Suprapubic skin (tissue), 4 donors: ENCODE measurements around the gene NIM1K. TPM values are rescaled to one million over a fixed set of nuclear protein-coding genes. Genes with fewer than 3 reads are reported as not detected.

Experiments used
- DNase-seq, 2 donors: peaks; one replicate each; pipeline ENCODE4 v3.0.0-alpha.2; 2019; ENCODE audit warnings: low spot score in 2 of 2
- H3K27ac ChIP-seq: fragments of 200-600 bp; sonication (generic); one replicate; pipeline ENCODE4 v1.5.1; 2019
- H3K27me3 ChIP-seq: fragments of 200-600 bp; sonication (generic); one replicate; pipeline ENCODE4 v1.5.1; 2019
- H3K36me3 ChIP-seq: fragments of 200-600 bp; sonication (generic); one replicate; pipeline ENCODE4 v1.5.1; 2019
- H3K4me1 ChIP-seq: fragments of 200-600 bp; sonication (generic); one replicate; pipeline ENCODE4 v1.5.1; 2019
- H3K4me3 ChIP-seq: fragments of 200-600 bp; sonication (generic); one replicate; pipeline ENCODE4 v1.5.1; 2019; ENCODE audit warnings: mild to moderate bottlenecking
- H3K9me3 ChIP-seq: fragments of 200-600 bp; sonication (generic); one replicate; pipeline ENCODE4 v1.5.1; 2019
- CTCF ChIP-seq, 2 donors: fragments of 200-600 bp in 1 of 2; fragments of 450-650 bp in 1 of 2; sonication (generic) in 1 of 2; IDR thresholded peaks; one replicate each; pipeline ENCODE4 v1.5.1; 2016 to 2019; ENCODE audit warnings: antibody characterized with exemption in 2 of 2, mild to moderate bottlenecking in 1 of 2, moderate library complexity in 1 of 2
- EP300 ChIP-seq: sonication (generic); formaldehyde crosslinking; IDR thresholded peaks from one replicate; pipeline ENCODE4 v1.6.1; 2017; ENCODE audit warnings: antibody characterized with exemption
- POLR2A ChIP-seq, 2 donors: fragments of 450-650 bp; IDR thresholded peaks; one replicate each; pipeline ENCODE4 v1.6.1; 2017; ENCODE audit warnings: antibody characterized with exemption in 2 of 2, mild to moderate bottlenecking in 2 of 2, moderate library complexity in 2 of 2
- POLR2AphosphoS5 ChIP-seq, 3 donors: sonication (generic); formaldehyde crosslinking; IDR thresholded peaks; one replicate each; pipeline ENCODE4 v1.6.1; 2017; ENCODE audit warnings: antibody characterized with exemption in 3 of 3
- WGBS: methylation state at CpG from one replicate; pipeline ENCODE4 v1.1.5; 2018; 5-methylcytosine and 5-hydroxymethylcytosine counted together
- total RNA-seq, 4 donors: library from RNA; depleted of rRNA; stranded (reverse); fragments of >200 nt; gene quantifications; one replicate each; pipeline ENCODE4 v1.1.0, GENCODE V29; 2016

NIM1K gene
- total RNA-seq, 4 donors from 2014 or later: 0.45 to 3.0 (median 1.2) TPM

- TF ChIP-seq EP300: no peak
- TF ChIP-seq POLR2A (IDR thresholded peaks at IDR 0.05): no peak
- no peak for TF ChIP-seq CTCF (IDR thresholded peaks at IDR 0.05)
- no peak for TF ChIP-seq POLR2AphosphoS5 (IDR thresholded peaks at IDR 0.05)
- no peak overlapping the region for H3K4me3 ChIP-seq
- no peaks in the 10 kb centered on the region for H3K27me3 ChIP-seq
- H3K27ac ChIP-seq: no peak overlapping the region
- no peak for DNase-seq
- 97% methylated on average over 2 of the region's 2 CpGs for WGBS
- no peaks in the 10 kb centered on the region for H3K9me3 ChIP-seq
- H3K4me1 ChIP-seq: no peaks in the 10 kb centered on the region
- H3K36me3 ChIP-seq: peaks cover 19% of the 10 kb centered on the region
Measured at GRCh38 chr5:43150075-43150474, 42.0 kb upstream of the NIM1K start.

GRCh38 chr5:43150748-43151147, 41.3 kb upstream of the NIM1K start:
- H3K27ac ChIP-seq: no peak overlapping the region
- no peak overlapping the region for H3K4me3 ChIP-seq
- H3K36me3 ChIP-seq: peaks cover 15% of the 10 kb centered on the region
- 81% methylated on average over 2 of the region's 2 CpGs for WGBS
- DNase-seq: no peak
- H3K4me1 ChIP-seq: no peaks in the 10 kb centered on the region
- H3K27me3 ChIP-seq: no peaks in the 10 kb centered on the region
- no peaks in the 10 kb centered on the region for H3K9me3 ChIP-seq
- TF ChIP-seq EP300 (no peak), POLR2AphosphoS5 (IDR thresholded peaks at IDR 0.05) (no peak), CTCF (IDR thresholded peaks at IDR 0.05) (no peak), POLR2A (IDR thresholded peaks at IDR 0.05) (no peak)

GRCh38 chr5:43152946-43153345, 39.1 kb upstream of the NIM1K start:
- H3K4me1 ChIP-seq: no peaks in the 10 kb centered on the region
- no peak overlapping the region for H3K27ac ChIP-seq
- no peaks in the 10 kb centered on the region for H3K9me3 ChIP-seq
- no peak for DNase-seq
- WGBS: 75% methylated on average over 3 of the region's 3 CpGs
- no peaks in the 10 kb centered on the region for H3K27me3 ChIP-seq
- TF ChIP-seq POLR2A (IDR thresholded peaks at IDR 0.05): no peak
- no peak for TF ChIP-seq EP300
- TF ChIP-seq POLR2AphosphoS5 (IDR thresholded peaks at IDR 0.05): no peak
- TF ChIP-seq CTCF (IDR thresholded peaks at IDR 0.05): no peak
- H3K4me3 ChIP-seq: no peak overlapping the region
- H3K36me3 ChIP-seq: peaks cover 14% of the 10 kb centered on the region

GRCh38 chr5:43154469-43154868, 37.6 kb upstream of the NIM1K start:
- Histone ChIP-seq H3K36me3 (peaks cover 19% of the 10 kb centered on the region), H3K27ac (no peak overlapping the region), H3K9me3 (no peaks in the 10 kb centered on the region), H3K4me1 (no peaks in the 10 kb centered on the region), H3K4me3 (no peak overlapping the region), H3K27me3 (no peaks in the 10 kb centered on the region)
- no peak for DNase-seq
- WGBS: 64% methylated on average over 4 of the region's 4 CpGs
- no peak for TF ChIP-seq POLR2A (IDR thresholded peaks at IDR 0.05)
- TF ChIP-seq POLR2AphosphoS5 (IDR thresholded peaks at IDR 0.05): no peak
- no peak for TF ChIP-seq EP300
- no peak for TF ChIP-seq CTCF (IDR thresholded peaks at IDR 0.05)

- 64% methylated on average over 4 of the region's 4 CpGs for WGBS
- no peak overlapping the region for H3K27ac ChIP-seq
- TF ChIP-seq CTCF (IDR thresholded peaks at IDR 0.05): no peak
- TF ChIP-seq POLR2AphosphoS5 (IDR thresholded peaks at IDR 0.05): no peak
- no peak for TF ChIP-seq EP300
- TF ChIP-seq POLR2A (IDR thresholded peaks at IDR 0.05): no peak
- H3K36me3 ChIP-seq: peaks cover 18% of the 10 kb centered on the region
- H3K27me3 ChIP-seq: no peaks in the 10 kb centered on the region
- no peak for DNase-seq
- no peaks in the 10 kb centered on the region for H3K4me1 ChIP-seq
- no peak overlapping the region for H3K4me3 ChIP-seq
- H3K9me3 ChIP-seq: no peaks in the 10 kb centered on the region
Measured at GRCh38 chr5:43155394-43156096, 36.5 kb upstream of the NIM1K start.
